Pancreas (tissue), 10 donors: Measurements from ENCODE around the gene GRAMD4. TPM values are rescaled to one million over a fixed set of nuclear protein-coding genes. Genes with fewer than 3 reads are reported as not detected.
"Not testable (repeated sequence)": the region's sequence is repeated elsewhere in the genome, so short reads cannot be mapped to it uniquely, and the experiment has no call there.

Source experiments
- ATAC-seq, 4 donors: fragments of 200-7000 bp; cut with Tn5 transposase; one replicate each; pipeline versions ENCODE4 v1.8.0 to v1.9.1; 2020; ENCODE audit warnings: mild to moderate bottlenecking in 4 of 4, moderate library complexity in 4 of 4
- DNase-seq, 6 donors: peaks; one replicate each; pipeline ENCODE4 v3.0.0-alpha.2; 2020
- FAIRE-seq: peaks from 2 replicates; lab custom pipeline; 2012; peaks lifted over from hg19 to GRCh38; lab: Jason Lieb, UNC
- H3K27ac ChIP-seq, 4 donors: fragments of 200-600 bp; sonication (generic); 1 replicate in 3 of 4; 2 replicates in 1 of 4; pipeline versions ENCODE4 v1.5.0 to v1.8.0; 2020
- H3K27me3 ChIP-seq, 4 donors: fragments of 200-600 bp; one replicate each; pipeline ENCODE4 v1.8.0; 2021
- H3K36me3 ChIP-seq, 3 donors: fragments of 200-600 bp; sonication (generic) in 1 of 3; one replicate each; pipeline versions ENCODE4 v1.5.0 to v1.8.0; 2020 to 2021
- H3K4me1 ChIP-seq, 3 donors: fragments of 200-600 bp; one replicate each; pipeline ENCODE4 v1.8.0; 2021
- H3K4me3 ChIP-seq, 4 donors: fragments of 200-600 bp; sonication (generic) in 2 of 4; one replicate each; pipeline versions ENCODE4 v1.5.0 to v1.8.0; 2020 to 2021
- H3K9me3 ChIP-seq, 4 donors: fragments of 200-600 bp; one replicate each; pipeline ENCODE4 v1.8.0; 2021
- WGBS, 2 donors: extraction: QIAGEN DNeasy Blood & Tissue Kit; methylation state at CpG; one replicate each; pipeline ENCODE4 v1.1.7; 2013; 5-methylcytosine and 5-hydroxymethylcytosine counted together
- intact Hi-C, 3 donors: fragments of 100-400 bp; cut with DNase I; formaldehyde crosslinking; loops; one replicate each; pipeline versions ENCODE4 v1.11.1 to v1.14.2; 2022
- polyA plus RNA-seq, 2 donors: library from polyadenylated mRNA; stranded (reverse); fragments of 200-250 nt; gene quantifications; one replicate each; pipeline ENCODE4 v1.2.3, GENCODE V29; 2013
- total RNA-seq, 6 donors: library from RNA; stranded (reverse); fragmentation: NEBNext Ultra II Directional in 4 of 6; extraction: Animal tissue kit (Norgen Biotek cat#: 25700) in 4 of 6; gene quantifications; one replicate each; pipeline versions ENCODE4 v1.2.1 to v1.2.4, GENCODE V29; 2021 to 2023
- TF ChIP-seq, protein P1 (sequence below), 4 donors: fragments of 200-600 bp; sonication (generic) in 3 of 4; IDR thresholded peaks; one replicate each; pipeline versions ENCODE4 v1.5.0 to v1.8.0; 2021; ENCODE audit warnings: antibody characterized with exemption in 4 of 4
- donor health status: healthy with polysubstance abuse.
- donor health status: DM: no; HTN: no; CAD: no; lungs with moderate emphysema.
- donor health status: DM: no; HTN: no; CAD: no.
- donor health status: control.
- donor health status: control.
- donor health status: Bipolar disorder and iron deficiency.
- donor health status: DM: yes; HTN: yes; CAD: no.
- donor health status: DM: no; HTN: no; CAD: no.
- donor health status: DM: no; HTN: no; CAD: no.
- donor health status: DM: yes; HTN: yes; CAD: no.

The GRAMD4 gene
- total and polyA plus RNA-seq, 8 donors = 13.2 to 36.4 (median 21.9) TPM

DNA sequence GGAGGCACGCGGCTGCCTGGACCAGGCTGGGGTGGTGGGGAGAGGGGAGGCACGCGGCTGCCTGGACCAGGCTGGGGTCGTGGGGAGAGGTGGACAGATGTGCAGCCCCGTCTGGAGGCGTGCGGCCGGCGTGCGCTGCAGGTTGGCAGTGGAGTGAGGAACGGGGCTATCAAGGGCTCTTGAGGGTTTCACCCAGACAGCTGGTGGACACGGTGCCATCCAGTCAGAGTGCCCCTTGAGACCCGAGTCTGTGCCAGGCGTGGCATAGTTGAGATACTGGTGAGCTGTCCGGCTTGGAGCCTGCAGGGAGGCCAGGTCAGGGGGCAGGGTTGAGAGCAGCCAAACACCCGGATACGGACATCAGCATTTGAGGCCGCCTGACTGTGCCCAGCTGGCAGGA, 1.5 kb upstream of the GRAMD4 start:
- TF ChIP-seq, protein P1, sequence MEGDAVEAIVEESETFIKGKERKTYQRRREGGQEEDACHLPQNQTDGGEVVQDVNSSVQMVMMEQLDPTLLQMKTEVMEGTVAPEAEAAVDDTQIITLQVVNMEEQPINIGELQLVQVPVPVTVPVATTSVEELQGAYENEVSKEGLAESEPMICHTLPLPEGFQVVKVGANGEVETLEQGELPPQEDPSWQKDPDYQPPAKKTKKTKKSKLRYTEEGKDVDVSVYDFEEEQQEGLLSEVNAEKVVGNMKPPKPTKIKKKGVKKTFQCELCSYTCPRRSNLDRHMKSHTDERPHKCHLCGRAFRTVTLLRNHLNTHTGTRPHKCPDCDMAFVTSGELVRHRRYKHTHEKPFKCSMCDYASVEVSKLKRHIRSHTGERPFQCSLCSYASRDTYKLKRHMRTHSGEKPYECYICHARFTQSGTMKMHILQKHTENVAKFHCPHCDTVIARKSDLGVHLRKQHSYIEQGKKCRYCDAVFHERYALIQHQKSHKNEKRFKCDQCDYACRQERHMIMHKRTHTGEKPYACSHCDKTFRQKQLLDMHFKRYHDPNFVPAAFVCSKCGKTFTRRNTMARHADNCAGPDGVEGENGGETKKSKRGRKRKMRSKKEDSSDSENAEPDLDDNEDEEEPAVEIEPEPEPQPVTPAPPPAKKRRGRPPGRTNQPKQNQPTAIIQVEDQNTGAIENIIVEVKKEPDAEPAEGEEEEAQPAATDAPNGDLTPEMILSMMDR (IDR thresholded peaks at IDR 0.05) = no peak
- WGBS, 2 donors = 88 to 93% methylated on average over 18 to 19 of the region's 19 CpGs
- intact Hi-C loops = no loop called here
- peak in 2 of 4 donors; percentile 7 for ATAC-seq
- no peaks in the 10 kb centered on the region for H3K9me3 ChIP-seq
- peak in 1 of 6 donors; percentile 51 for DNase-seq
- no peaks in the 10 kb centered on the region for H3K4me1 ChIP-seq
- FAIRE-seq = no peak
- no peak overlapping the region for H3K27ac ChIP-seq
- H3K4me3 ChIP-seq = no peak overlapping the region
- H3K27me3 ChIP-seq = no peaks in the 10 kb centered on the region
- no peaks in the 10 kb centered on the region for H3K36me3 ChIP-seq

- intact Hi-C loops = no loop called here
- FAIRE-seq (no peak), ATAC-seq (no peak), DNase-seq (no peak)
- 88 to 92% methylated on average over 10 of the region's 10 CpGs for WGBS, 2 donors
- Histone ChIP-seq H3K27me3 (no peaks in the 10 kb centered on the region), H3K9me3 (no peaks in the 10 kb centered on the region), H3K4me1 (no peaks in the 10 kb centered on the region), H3K36me3 (no peaks in the 10 kb centered on the region), H3K4me3 (no peak overlapping the region), H3K27ac (no peak overlapping the region)
- TF ChIP-seq, protein P1 (IDR thresholded peaks at IDR 0.05) = no peak
Observed at GRCh38 chr22:46619240-46619829, 851 bp upstream of the GRAMD4 start.

- no peaks in the 10 kb centered on the region for H3K4me1 ChIP-seq
- no peak for FAIRE-seq
- no peak overlapping the region for H3K27ac ChIP-seq
- no peaks in the 10 kb centered on the region for H3K9me3 ChIP-seq
- ATAC-seq = no peak
- TF ChIP-seq, protein P1 (IDR thresholded peaks at IDR 0.05) = no peak
- 92 to 95% methylated on average over 23 of the region's 23 CpGs for WGBS, 2 donors
- intact Hi-C loops = no loop called here
- H3K27me3 ChIP-seq = no peaks in the 10 kb centered on the region
- H3K4me3 ChIP-seq = no peak overlapping the region
- H3K36me3 ChIP-seq = no peaks in the 10 kb centered on the region
- no peak for DNase-seq
Observed at GRCh38 chr22:46620588-46621242, 529 bp downstream of the GRAMD4 start.

GRCh38 chr22:46621243-46621930, 1.2 kb downstream of the GRAMD4 start:
- H3K4me3 ChIP-seq, H3K36me3 ChIP-seq, H3K27ac ChIP-seq, H3K27me3 ChIP-seq, H3K4me1 ChIP-seq, intact Hi-C loops, DNase-seq, H3K9me3 ChIP-seq, ATAC-seq, FAIRE-seq: not testable (repeated sequence)
- WGBS, 2 donors = 95 to 97% methylated on average over 25 to 37 of the region's 38 CpGs

DNA sequence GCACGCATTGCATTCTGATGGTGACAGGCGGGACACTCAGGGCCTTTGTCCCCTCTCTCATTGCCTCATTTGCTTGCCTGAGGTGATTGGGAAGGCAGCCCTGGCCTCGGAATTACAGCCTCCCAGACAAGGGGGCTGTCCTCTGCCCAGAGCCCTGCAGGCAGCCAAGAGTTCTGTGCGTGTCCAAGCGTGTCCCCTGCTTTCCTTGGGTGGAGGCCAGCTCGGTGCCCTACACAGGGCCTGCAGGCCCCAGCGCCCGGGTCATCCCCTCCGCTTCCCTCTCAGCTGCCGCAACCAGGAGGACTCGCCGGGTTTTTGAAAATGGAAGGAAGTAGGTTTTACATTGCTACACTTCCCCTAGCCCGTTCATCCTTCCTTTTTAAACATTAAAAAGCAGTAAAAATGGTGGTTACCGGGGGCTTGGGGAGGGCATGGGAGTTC, 1.9 kb downstream of the GRAMD4 start:
- intact Hi-C loops = no loop called here
- 90 to 91% methylated on average over 14 of the region's 14 CpGs for WGBS, 2 donors
- peak overlapping the region in 1 of 4 donors; percentile 21 for H3K27ac ChIP-seq
- no peaks in the 10 kb centered on the region for H3K36me3 ChIP-seq
- TF ChIP-seq, protein P1 (IDR thresholded peaks at IDR 0.05) = no peak
- no peaks in the 10 kb centered on the region for H3K4me1 ChIP-seq
- no peak overlapping the region for H3K4me3 ChIP-seq
- no peaks in the 10 kb centered on the region for H3K27me3 ChIP-seq
- DNase-seq = peak in 1 of 6 donors; percentile 52
- no peak for FAIRE-seq
- peak in 2 of 4 donors; percentile 10 to 29 for ATAC-seq
- H3K9me3 ChIP-seq = no peaks in the 10 kb centered on the region
